ENCODE results near the gene COL7A1.

Gene COL7A1

GRCh38 chr3:48619541-48620524, 24.7 kb upstream of the COL7A1 start:
- no peak for DNase-seq (ENCODE audit: low read depth)

DNA sequence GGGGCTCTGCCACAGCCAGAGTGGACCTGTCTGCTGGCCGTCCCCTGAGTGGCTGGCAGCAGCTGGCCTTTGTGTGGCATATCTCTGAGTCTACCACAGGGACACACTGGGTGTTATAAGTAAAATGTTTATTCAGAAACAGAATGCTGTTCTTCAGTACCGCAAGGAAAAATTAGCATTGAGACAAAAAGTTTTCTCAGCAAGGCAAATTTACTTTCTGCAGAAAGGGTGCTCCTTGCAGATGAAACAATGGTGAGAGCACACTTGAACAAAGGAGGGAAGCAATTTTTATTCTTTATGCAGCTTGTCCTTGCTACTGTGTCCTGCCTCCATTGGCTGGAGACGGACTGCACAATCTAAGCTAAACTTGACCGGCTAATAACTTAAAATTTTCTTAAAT, 22.4 kb upstream of the COL7A1 start:
- no peak for DNase-seq (ENCODE audit: low read depth)

GRCh38 chr3:48614044-48614443, 18.9 kb upstream of the COL7A1 start:
- DNase-seq (ENCODE audit: low read depth) = no peak

DNA sequence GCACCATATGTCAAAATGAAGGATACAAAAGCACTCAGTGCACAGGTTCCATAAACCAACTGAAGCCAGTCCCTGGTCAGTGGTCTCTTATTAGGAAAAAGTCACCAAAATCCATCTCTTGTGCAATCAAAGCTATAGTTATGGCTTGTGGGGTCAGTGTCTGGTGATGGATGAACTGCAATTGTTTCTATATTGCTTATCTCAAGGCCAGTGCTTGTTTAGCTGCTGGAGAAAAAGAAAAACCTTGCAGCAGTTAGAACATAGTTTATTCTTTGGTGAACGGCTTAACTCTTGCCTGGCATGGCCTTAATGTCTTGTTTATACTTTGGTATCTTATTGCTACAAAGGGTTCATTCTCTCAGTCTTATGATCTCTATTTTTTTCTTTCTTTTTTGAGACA, 17.2 kb upstream of the COL7A1 start:
- no peak for DNase-seq (ENCODE audit: low read depth)

DNA sequence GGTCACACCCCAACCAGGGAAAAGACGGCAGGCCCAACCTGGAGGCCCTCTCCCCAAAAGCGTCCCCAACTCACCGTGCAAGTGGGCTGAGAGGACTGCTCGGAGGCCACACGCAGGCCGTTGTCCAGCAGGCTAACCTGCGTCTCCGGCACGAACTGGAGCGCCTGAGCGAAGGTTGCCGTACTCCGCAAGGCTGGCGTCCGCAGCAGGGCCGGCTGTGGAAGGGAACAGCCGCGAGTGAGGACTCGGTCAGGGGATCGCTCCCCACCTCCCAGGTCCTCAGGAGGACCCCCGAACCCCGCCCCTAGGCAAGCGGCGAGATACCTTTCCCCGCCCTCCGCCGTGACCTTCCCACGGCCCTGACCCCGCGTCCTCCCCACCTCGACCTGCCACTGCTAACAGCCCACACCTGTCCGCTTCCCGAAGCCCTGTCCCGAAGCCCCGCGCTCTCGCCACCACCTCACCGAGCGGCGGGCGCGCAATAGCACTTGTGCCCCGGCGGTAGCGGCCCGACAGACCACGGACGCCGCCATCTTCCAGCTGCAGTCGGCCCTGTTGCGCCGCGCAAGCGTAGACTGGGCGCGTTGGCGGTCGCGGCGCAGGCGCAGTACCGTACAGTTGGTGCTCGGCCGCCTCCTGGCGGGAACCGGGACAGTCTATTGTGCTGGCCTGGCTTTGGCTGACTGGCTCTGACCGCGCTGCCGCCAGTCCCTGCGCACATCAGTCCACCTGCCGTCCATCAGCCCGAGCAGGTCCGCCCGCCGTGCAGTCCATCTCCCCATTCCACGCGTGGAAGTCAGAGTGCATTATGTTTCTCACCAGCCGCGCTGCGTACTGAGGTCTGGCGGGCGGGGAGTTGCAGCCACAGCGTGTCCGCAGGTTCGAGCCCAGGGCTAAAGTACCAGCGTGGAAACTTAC, 14.2 kb upstream of the COL7A1 start, which contains the start of gene UQCRC1:
Gene UQCRC1 (minus strand): TSS at position 559 of the 918 bp plus-strand sequence. CDS start 26 bp downstream, at position 533.
- peak; percentile 89 for DNase-seq (ENCODE audit: low read depth)

- no peak for DNase-seq (ENCODE audit: low read depth)
These were observed 12.4 kb upstream of the COL7A1 start for GRCh38 chr3:48607519-48607918.

GRCh38 chr3:48601622-48601994, 6.5 kb upstream of the COL7A1 start:
- DNase-seq (ENCODE audit: low read depth) = no peak

GRCh38 chr3:48600711-48601621, 5.8 kb upstream of the COL7A1 start:
- DNase-seq (ENCODE audit: low read depth) = no peak

GRCh38 chr3:48599509-48600285, 4.6 kb upstream of the COL7A1 start:
- no peak for DNase-seq (ENCODE audit: low read depth)

DNA sequence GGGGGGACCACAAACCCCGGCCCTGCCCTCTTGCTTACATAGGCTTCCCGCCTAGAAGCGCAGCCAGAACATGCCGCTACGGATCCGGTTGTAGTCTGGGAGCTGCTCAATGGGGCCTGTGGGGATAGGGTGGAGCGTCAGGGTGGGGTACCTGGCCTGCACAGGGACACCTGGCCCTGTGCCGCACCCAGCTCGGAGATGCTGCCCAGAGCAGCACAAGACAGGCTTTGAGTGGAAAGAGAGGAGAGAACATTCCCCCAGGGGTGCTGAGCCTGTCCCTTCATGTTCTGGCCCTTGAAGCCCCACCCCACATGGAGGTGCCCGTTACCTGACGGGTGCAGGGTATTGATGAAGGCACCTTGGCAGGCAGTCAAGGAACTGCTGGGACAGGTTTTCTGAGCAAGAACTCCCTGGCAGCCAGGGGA, 4.0 kb upstream of the COL7A1 start:
- DNase-seq (ENCODE audit: low read depth) = no peak

DNA sequence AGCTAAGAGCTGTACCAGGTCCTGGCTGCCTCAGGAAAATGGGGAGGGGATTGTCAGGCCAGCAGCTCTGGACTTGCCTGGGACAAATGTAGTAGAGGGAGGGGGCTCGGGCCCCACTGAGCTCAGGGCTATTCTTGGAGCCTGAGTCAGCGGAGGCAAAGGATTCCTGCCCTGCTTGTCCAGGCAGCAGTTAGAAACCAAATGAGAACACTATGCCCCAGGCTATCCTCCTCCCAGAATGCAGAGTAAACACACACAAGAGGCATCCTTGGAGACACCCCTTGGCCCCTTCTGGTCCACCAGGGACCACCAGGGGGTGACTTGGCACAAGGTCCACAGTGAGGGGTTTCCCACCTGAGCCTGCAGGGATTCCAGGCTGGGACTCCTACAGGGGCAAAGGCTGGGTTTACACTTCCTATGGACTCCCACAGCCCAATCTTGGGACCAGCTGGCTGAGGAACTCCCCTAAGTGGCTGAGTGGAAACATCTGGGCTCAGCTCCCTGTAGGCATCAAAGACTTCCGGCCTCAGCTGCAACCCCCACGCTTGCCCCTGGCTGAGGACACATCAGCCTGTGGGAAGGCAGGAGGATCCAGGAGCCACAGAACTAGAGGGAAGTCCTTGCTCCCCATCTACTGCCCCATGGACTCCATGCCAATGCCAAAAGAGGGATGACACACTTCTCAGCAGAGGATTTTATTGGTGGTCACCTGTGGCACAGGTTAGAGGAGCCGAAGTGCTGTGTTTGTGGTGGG, 3.4 kb upstream of the COL7A1 start:
- DNase-seq (ENCODE audit: low read depth) = no peak

DNA sequence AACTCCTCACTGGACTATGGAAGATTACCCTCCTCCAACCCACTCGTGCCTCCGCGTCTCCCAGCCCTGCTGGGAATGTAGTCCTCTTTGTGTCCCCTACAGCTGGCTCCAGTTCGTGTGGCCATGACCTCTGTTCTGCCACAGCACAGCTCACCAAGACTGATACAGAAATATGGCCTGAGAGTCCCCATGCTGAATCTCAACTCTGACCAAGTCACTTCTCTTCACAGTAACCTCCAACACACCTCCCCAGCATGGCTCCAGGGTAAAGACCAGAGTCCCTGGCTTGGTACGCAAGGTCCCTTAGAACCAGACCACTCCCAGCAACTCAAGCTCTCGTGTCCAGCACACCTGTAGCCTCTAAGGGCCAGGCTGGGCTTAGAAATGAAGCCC, 2.3 kb upstream of the COL7A1 start:
- no peak for DNase-seq (ENCODE audit: low read depth)

DNA sequence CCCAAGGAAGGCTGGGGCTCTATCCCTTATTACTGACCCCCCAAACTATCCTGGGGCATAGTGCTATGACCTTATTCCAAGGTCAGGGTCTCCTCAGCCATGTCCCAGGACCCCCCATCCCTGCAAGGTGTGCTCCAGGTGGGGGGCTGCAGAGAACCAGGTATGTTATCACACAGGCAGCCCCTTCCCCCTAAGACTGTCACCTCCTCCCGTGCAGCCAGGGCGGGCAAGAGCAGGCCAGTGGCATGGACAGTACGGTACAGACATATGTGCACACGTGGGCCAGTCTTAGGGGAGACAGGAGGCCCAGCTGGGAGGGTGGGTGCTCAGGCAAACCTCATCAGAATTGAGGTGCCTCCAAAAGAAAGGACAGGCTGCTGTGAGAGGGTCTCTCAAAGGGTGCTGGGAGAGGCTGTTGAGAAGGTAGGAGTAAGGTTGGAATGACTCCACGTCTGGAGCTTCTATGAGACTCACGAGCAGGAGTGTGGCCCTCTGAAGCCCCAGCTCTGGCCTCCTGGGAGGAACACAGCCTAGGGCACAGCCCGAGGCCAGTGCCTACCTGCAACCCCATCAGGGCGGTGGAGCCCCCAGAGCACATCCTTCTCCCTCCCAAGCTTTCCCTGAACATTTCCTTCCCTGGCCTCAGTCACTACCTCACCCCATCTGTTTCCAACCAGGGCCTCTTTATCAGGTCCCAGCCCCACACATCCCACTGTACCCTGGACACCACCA, 1.7 kb upstream of the COL7A1 start:
- DNase-seq (ENCODE audit: low read depth) = no peak

DNA sequence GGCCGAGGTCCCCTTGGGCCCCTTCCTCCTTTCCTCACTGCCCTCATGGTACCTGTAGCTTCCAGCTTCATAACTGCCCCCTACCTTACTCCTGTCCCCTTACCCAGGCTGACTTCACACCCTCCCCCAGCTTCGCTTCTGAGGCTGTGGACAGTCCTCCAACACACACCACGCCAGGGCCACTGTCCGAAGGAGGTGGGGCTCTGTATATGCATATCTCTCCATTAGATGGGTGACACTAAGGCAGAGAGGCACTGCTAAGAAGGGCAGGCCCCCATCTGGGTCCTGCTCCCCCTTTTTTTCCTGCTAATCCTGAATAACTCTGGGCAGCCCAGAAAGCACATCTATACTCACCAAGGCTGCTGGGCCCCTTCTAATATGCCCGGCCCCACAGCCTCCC, 1.0 kb upstream of the COL7A1 start:
- no peak for DNase-seq (ENCODE audit: low read depth)

GRCh38 chr3:48595526-48596121, 495 bp upstream of the COL7A1 start:
- no peak for DNase-seq (ENCODE audit: low read depth)

DNA sequence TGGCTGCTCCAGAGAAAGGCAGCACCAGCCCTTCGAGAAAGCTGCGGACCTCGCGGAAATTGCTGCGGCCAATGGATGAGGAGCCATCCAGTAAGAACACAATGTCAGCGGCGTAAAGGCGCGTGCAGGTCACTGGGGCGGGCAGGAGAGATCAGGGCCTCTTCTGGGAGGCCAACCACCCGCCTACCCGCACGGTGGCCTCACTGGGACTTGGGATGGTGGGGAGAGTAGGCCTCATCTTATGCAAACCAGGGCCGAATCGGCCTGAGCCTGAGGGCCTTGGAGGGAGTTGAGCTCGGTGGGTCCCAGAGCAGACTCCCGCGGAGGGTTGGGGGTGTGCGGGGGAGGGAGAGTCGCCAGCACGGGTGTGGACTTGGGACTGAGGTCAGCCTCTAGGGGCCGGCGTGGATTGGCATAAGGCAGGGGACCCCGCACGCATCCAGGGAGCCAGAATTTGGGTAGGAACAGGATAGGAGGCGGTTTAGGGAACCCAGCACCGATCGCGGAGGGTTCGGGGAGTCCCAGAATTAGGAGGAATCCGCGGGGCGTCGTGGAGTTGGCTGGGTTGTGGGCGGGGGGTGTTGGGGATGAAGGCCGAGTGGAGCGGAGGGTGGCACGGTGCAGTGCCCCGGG, 596 bp downstream of the COL7A1 start:
- DNase-seq (ENCODE audit: low read depth) = no peak

- no peak for DNase-seq (ENCODE audit: low read depth)
These were observed 1.8 kb downstream of the COL7A1 start for GRCh38 chr3:48593337-48593736.

DNA sequence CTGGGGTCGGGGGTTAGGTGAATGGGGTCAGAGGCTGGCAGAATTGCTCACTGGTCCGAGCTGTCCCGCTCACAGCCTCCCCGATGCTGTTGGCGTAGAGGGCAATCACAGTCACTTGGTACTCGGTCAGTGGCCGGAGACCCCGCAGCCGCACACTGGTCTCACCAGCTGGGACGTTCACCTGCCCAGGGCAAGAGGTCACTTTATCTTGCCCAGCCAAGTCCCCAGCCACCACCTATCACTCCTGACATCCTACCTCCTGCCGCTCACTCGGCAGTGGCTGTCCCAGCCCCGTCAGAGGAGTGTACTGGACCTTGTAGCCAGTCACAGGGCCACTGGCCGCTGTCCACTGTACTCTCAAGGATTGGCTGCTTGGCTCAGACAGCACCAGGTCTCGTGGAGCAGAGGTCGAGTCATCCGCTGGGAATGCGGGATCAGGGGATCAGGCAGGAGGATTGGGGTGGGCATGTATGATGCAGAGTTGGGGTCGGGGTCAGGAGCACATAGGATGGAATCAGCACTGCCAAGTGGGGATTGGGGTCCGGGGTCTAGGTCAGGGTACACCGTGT, 2.5 kb downstream of the COL7A1 start:
- DNase-seq (ENCODE audit: low read depth) = no peak
